GM21360 (cell line): Measurements from ENCODE around the gene PPP2R3A.

ENCODE experiments used
- ATAC-seq: cut with Tn5 transposase; IDR thresholded peaks from one replicate; pipeline ENCODE4 v1.9.1; 2021; ENCODE audit warnings: mild to moderate bottlenecking, moderate library complexity; ENCODE audit not compliant: unreplicated experiment

PPP2R3A gene

GRCh38 chr3:136192831-136193230 lies 227.3 kb downstream of the PPP2R3A start:
- no peak for ATAC-seq

DNA sequence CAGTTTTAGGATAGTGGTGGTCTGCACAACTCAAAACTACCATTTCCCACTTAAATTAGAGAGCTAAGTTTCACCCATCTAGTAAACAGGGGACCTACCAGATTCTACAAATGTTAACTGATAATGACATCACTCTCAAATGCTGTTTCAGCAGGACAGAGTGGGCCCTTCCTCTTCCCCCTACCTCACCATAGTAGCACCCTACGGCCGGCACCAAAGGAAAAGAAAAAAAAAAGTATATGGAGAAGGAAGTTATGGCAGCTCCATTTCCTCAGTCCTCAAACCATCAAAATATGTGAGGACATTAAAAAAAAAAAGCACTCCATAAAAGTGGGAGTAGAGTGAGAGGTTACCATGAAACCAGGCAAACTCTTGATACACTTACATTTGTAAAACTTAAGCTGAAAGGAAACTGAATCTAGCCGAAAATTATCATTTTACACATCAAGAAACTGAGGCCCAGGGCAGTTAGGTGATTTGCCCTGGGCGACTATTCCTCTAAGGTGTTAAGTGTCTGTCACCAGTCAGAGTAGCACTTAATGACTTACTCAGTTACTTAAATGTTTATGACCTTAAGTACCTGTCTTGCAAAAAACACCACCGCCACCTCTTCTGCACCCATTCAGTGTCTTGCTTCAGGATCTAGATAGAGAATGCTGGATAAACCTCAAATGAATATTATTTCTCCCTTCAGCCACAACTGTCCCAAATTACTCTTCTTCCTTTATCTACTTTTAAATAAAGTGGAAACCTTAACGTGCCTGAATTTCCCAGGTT lies 227.9 kb downstream of the PPP2R3A start:
- ATAC-seq = no peak

DNA sequence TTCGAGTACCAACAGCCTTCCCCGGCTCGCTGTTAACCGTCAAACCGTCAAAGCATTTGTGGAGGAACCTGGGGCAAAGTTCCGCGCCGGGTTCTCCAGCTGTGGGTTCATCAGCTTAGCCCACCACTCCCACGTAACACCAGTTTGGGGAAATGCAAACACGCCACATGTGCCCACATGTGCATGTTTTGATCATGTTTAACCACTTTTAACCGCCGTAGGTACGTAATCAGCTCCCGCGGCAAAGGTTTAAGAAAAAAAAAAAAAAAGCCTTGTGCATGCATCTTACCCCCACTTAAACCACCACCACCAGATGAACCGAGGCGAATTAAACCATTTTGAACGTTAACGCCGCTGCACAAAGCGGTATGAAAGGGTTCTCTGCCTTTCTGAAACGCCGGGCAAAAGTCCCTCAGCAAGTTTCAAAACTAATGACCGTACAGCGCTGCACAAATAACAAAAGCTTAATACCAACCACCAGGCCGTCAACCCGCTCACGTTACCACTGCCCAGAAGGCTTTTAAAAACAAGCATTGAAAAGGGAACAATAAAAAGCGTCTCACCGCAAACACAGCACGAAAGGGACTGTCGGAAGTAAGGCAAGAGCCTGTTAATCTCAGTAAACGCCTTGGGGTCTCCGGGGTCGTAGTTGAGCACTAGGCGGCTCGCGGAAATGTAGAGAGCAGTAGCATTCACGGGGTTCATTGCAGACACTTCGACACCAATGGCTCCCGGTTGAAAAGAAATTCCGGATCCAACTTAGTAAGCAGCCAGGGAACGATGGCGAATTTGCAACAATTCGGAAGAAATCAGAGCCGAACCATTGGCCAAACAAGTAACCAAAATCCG lies 229.1 kb downstream of the PPP2R3A start:
- ATAC-seq = no peak

DNA sequence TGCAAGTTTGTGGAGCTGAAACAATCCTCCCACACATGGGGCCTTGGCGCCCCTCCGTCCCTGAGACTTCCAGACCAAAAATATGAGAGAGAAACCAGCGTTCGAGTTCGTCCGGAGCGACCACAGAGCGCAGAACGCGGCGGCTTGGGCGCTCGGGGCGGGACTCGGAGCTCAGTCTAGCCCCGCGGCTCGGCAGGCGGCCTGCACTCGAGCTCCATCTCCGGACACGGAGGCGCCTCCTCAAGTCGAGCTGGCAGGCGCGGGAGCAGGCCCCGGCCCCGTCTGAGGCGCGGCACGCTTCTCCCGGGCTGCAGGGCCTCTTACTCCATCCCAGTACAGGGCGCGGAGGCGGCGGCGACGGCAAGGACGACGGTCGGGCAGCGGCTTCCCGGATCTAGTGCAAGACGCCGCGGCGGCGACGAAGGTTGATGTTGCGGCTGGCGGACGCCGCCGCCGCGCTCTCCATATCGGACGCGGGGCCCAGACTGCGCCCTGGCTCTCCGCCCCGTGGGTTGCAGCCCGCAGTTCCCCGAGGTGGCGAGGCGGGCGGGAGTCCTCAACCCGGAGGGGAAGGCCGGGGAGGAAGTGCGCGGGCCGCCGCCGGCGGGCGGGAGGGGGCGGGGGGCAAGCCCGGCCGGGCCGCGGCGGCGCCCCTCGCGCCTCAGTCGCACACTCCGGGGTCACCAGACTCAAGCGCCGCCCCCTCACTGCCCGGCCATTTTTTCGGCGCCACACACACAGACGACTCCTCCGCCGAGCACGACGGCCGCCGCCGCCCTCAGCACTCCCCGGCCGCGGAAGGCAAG lies 229.9 kb downstream of the PPP2R3A start:
- ATAC-seq = peak; percentile 33

DNA sequence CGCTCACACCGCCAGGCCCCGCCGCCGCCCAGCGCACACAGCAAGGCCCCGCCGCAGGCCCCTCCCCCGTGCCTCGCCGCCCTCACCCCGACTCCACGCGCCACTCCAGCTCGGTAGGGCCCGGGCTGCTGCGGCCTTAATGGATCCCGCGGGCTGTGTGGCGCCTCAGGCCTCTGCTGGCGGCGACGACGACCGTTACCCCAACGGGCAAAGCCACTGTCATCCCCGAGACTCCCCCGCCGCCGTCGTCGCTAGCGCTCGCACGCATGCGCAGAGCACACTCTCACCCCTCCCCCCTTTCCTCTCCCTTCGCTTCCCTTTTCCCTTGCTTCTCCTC lies 230.5 kb downstream of the PPP2R3A start, which contains the start of gene MSL2:
Gene MSL2, minus strand, starts transcription at position 272 of the 337 bp plus-strand sequence. CDS start 1,222 bp downstream, outside the sequence.
- ATAC-seq = no peak

GRCh38 chr3:136196401-136197158 lies 231.1 kb downstream of the PPP2R3A start:
- peak; percentile 64 for ATAC-seq

DNA sequence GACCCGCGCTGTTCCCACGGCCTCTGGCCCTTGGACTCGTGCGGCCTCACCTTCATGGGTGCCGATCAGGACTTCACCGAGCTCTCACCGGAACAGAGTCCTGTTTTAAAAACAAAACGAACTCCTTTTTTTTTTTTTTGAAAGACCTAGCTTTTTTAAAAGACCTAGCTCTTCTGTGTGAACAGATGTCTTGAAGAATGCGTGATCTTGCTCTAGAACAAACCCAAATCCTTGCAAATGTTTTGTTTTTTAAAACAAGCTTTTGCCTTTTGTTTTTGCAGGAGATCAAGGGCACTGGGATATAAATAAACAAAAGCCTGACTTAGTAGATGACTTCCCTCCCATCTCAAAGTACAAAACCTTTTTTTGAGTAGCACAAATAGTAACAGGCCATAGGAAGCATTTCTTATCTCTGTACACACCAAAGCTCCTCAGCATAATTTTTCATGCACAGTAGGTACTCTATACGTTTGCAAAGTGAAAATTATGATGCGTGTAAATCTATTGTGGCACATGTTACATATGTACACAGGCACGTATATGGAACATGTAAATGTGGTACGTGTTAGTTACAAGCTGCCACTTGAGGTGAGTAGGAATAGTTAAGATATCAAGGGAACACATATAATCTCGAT lies 231.7 kb downstream of the PPP2R3A start:
- ATAC-seq = no peak
